ENCODE results near the gene ARMC2. TPM values are rescaled to one million over a fixed set of nuclear protein-coding genes. Genes with fewer than 3 reads are reported as not detected.

Gene ARMC2
- total and polyA plus RNA-seq, 2 of the 8 experiments (the other 6 are each of a cell fraction or from before 2014, with no cell fraction given): 1.6 to 4.4 TPM

GRCh38 chr6:108831104-108831503 lies 17.1 kb upstream of the ARMC2 start:
- Histone ChIP-seq H3K4me1 (replicated peaks in 1 of 4; ENCODE audit: control insufficient read depth in 3 of 4, insufficient read depth in 4 of 4, low read length in 3 of 4) (no peaks in the 10 kb centered on the region), H3K23ac (ENCODE audit: insufficient read length) (no peak overlapping the region), H3K23me2 (ENCODE audit: low read depth, low read length) (no peaks in the 10 kb centered on the region), H4K5ac (ENCODE audit: insufficient read length, low read depth, low read length) (no peak overlapping the region), H3K9me3 (ENCODE audit: insufficient read depth in 2 of 2, low read depth in 1 of 2, low read length in 1 of 2) (no peaks in the 10 kb centered on the region), H2AFZ (ENCODE audit: low read length) (no peak overlapping the region), H3K27ac (ENCODE audit: low read depth, low read length) (no peak overlapping the region), H2AK5ac (ENCODE audit: low read depth, low read length) (no peak overlapping the region), H2BK15ac (ENCODE audit: low read length) (no peak overlapping the region), H2BK20ac (ENCODE audit: low read length) (no peak overlapping the region), H3K79me2 (ENCODE audit: control insufficient read depth in 1 of 2, insufficient read depth in 2 of 2, low read length in 2 of 2) (no peaks in the 10 kb centered on the region), H4K8ac (ENCODE audit: extremely low read depth, insufficient read depth, low read length) (no peak overlapping the region), H3K14ac (ENCODE audit: insufficient read length) (no peak overlapping the region), H4K91ac (replicated peaks; ENCODE audit: insufficient read length, low read length) (no peak overlapping the region), H3K36me3 (ENCODE audit: control insufficient read depth in 2 of 4, insufficient read depth in 4 of 4, low read length in 3 of 4) (no peaks in the 10 kb centered on the region), H3K18ac (ENCODE audit: extremely low read depth, low read length) (no peak overlapping the region), H3K9ac (replicated peaks in 1 of 4; ENCODE audit: extremely low read depth in 1 of 4, low read depth in 3 of 4, low read length in 3 of 4) (no peak overlapping the region), H2BK120ac (replicated peaks; ENCODE audit: low read depth, low read length) (no peak overlapping the region), H2BK12ac (ENCODE audit: low read depth, low read length) (no peak overlapping the region), H3K4me3 (ENCODE audit: extremely low read depth in 1 of 4, insufficient read depth in 2 of 4, low read depth in 3 of 4, low read length in 4 of 4) (no peak overlapping the region), H4K20me1 (replicated peaks in 1 of 2; ENCODE audit: control insufficient read depth in 1 of 2, insufficient read depth in 2 of 2, low read length in 2 of 2) (no peaks in the 10 kb centered on the region), H3K4ac (replicated peaks; ENCODE audit: insufficient read length, low read depth, low read length) (no peak overlapping the region), H2BK5ac (ENCODE audit: low read depth, low read length) (no peak overlapping the region), H3K4me2 (ENCODE audit: insufficient read depth in 1 of 2, low read depth in 2 of 2, low read length in 2 of 2) (no peak overlapping the region), H3K27me3 (replicated peaks in 1 of 4; ENCODE audit: control insufficient read depth in 3 of 4, extremely low read depth in 1 of 4, insufficient read depth in 3 of 4, low read length in 3 of 4) (peaks cover 0 to 1% (median 0%) of the 10 kb centered on the region in 4 experiments; a peak in 1 of 7 replicates), H3K79me1 (ENCODE audit: low read depth, low read length) (no peaks in the 10 kb centered on the region), H3K56ac (replicated peaks; ENCODE audit: insufficient read length, low read depth, low read length) (no peak overlapping the region)
- ChIA-PET POLR2A (ENCODE audit: partially characterized antibody) (no interaction called here), CTCF (ENCODE audit: partially characterized antibody) (interaction anchor here (0.8 to 1.7 kb wide), 3 partner anchors 285 to 293 kb away, joined by 3 to 6 read pairs (median 4); no protein-coding TSS in a partner anchor)
- DNase-seq (ENCODE audit: low read depth in 1 of 2, low spot score in 2 of 2): no peak
- FAIRE-seq: no peak
- TF ChIP-seq JUN (IDR thresholded peaks at IDR 0.05; ENCODE audit: low read depth, low read length) (no peak), CREB1 (IDR thresholded peaks at IDR 0.05) (no peak), BCL11A (IDR thresholded peaks at IDR 0.05; ENCODE audit: low read depth in 2 of 2, low read length in 2 of 2) (no peak), ATF2 (IDR thresholded peaks at IDR 0.05; ENCODE audit: low read length) (no peak), KDM4A (IDR thresholded peaks at IDR 0.05; ENCODE audit: low read depth, low read length, severe bottlenecking) (no peak), SIRT6 (IDR thresholded peaks at IDR 0.05; ENCODE audit: low read length) (no peak), JUND (IDR thresholded peaks at IDR 0.05; ENCODE audit: low read length) (no peak), RXRA (IDR thresholded peaks at IDR 0.05; ENCODE audit: insufficient read depth, low read depth, low read length) (no peak), RFX5 (IDR thresholded peaks at IDR 0.05; ENCODE audit: borderline replicate concordance, low read depth, low read length) (no peak)
- WGBS, 2 experiments (ENCODE audit: extremely low coverage in 1 of 2, insufficient coverage in 1 of 2, insufficient read length in 1 of 2, insufficient replicate concordance in 2 of 2, low coverage in 1 of 2, low lambda C conversion rate in 2 of 2, missing lambda C conversion rate in 1 of 2): 85% methylated on average over 5 of the region's 5 CpGs; no CpG with 5 or more reads in 1 of the 2 experiments

Measured in H1 (cell line).